Suprapubic skin (tissue), 4 donors: ENCODE measurements around the gene MTF2. TPM values are rescaled to one million over a fixed set of nuclear protein-coding genes. Genes with fewer than 3 reads are reported as not detected.

ENCODE experiments used
- DNase-seq, 2 donors: peaks; one replicate each; pipeline ENCODE4 v3.0.0-alpha.2; 2019; ENCODE audit warnings: low spot score in 2 of 2
- H3K27ac ChIP-seq: fragments of 200-600 bp; sonication (generic); one replicate; pipeline ENCODE4 v1.5.1; 2019
- H3K27me3 ChIP-seq: fragments of 200-600 bp; sonication (generic); one replicate; pipeline ENCODE4 v1.5.1; 2019
- H3K36me3 ChIP-seq: fragments of 200-600 bp; sonication (generic); one replicate; pipeline ENCODE4 v1.5.1; 2019
- H3K4me1 ChIP-seq: fragments of 200-600 bp; sonication (generic); one replicate; pipeline ENCODE4 v1.5.1; 2019
- H3K4me3 ChIP-seq: fragments of 200-600 bp; sonication (generic); one replicate; pipeline ENCODE4 v1.5.1; 2019; ENCODE audit warnings: mild to moderate bottlenecking
- H3K9me3 ChIP-seq: fragments of 200-600 bp; sonication (generic); one replicate; pipeline ENCODE4 v1.5.1; 2019
- EP300 ChIP-seq: sonication (generic); formaldehyde crosslinking; IDR thresholded peaks from one replicate; pipeline ENCODE4 v1.6.1; 2017; ENCODE audit warnings: antibody characterized with exemption
- POLR2A ChIP-seq, 2 donors: fragments of 450-650 bp; IDR thresholded peaks; one replicate each; pipeline ENCODE4 v1.6.1; 2017; ENCODE audit warnings: antibody characterized with exemption in 2 of 2, mild to moderate bottlenecking in 2 of 2, moderate library complexity in 2 of 2
- POLR2AphosphoS5 ChIP-seq, 3 donors: sonication (generic); formaldehyde crosslinking; IDR thresholded peaks; one replicate each; pipeline ENCODE4 v1.6.1; 2017; ENCODE audit warnings: antibody characterized with exemption in 3 of 3
- WGBS: methylation state at CpG from one replicate; pipeline ENCODE4 v1.1.5; 2018; 5-methylcytosine and 5-hydroxymethylcytosine counted together
- total RNA-seq, 4 donors: library from RNA; depleted of rRNA; stranded (reverse); fragments of >200 nt; gene quantifications; one replicate each; pipeline ENCODE4 v1.1.0, GENCODE V29; 2016
- TF ChIP-seq, protein P1 (sequence below), 2 donors: fragments of 200-600 bp in 1 of 2; fragments of 450-650 bp in 1 of 2; sonication (generic) in 1 of 2; IDR thresholded peaks; one replicate each; pipeline ENCODE4 v1.5.1; 2016 to 2019; ENCODE audit warnings: antibody characterized with exemption in 2 of 2, mild to moderate bottlenecking in 1 of 2, moderate library complexity in 1 of 2

The MTF2 gene
- total RNA-seq, 4 donors from 2014 or later: 7.9 to 35.3 (median 16.0) TPM

DNA sequence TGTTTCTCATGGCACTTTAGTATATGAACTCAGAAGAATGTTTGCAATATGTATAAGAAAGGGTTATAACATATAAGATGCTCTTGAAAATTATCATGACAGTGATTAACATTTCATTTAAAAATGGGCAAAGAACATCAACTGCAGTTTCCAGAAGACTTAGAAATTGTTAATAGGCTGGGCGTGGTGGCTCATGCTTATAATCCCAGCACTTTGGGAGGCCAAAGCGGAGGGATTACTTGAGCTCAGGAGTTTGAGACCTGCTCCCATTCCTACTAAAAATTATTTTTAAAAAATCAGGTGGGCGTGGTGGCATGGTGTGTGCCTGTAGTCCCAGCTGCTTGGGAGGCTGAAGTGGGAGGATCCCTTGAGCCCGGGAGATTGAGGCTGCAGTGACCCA lies 23.1 kb downstream of the MTF2 start:
- Histone ChIP-seq H3K4me1 (no peaks in the 10 kb centered on the region), H3K36me3 (peaks cover 8% of the 10 kb centered on the region)
- 91% methylated on average over 4 of the region's 4 CpGs for WGBS

DNA sequence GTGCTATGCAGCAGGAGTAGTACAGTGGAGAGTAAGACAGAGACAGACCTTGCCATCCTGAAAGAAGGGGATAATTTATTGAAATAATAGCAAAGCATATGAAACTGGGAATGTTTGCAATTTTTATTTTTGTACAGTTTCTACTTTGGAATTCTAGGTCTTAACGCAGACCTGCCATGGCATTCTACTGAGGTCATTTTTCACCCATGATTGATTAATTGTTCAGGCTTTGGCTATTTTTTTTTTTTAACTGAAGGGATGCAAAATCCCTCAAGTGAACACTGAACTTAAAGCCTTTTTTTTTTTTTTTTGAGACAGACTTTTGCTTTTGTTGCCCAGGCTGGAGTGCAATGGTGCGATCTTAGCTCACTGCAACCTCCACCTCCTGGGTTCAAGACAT lies 27.1 kb downstream of the MTF2 start:
- no peak for DNase-seq
- no peaks in the 10 kb centered on the region for H3K27me3 ChIP-seq
- no peaks in the 10 kb centered on the region for H3K4me1 ChIP-seq
- WGBS: 93% methylated on average over 2 of the region's 2 CpGs
- no peak overlapping the region for H3K4me3 ChIP-seq
- H3K36me3 ChIP-seq: peaks cover 11% of the 10 kb centered on the region
- no peaks in the 10 kb centered on the region for H3K9me3 ChIP-seq
- TF ChIP-seq, protein P1, sequence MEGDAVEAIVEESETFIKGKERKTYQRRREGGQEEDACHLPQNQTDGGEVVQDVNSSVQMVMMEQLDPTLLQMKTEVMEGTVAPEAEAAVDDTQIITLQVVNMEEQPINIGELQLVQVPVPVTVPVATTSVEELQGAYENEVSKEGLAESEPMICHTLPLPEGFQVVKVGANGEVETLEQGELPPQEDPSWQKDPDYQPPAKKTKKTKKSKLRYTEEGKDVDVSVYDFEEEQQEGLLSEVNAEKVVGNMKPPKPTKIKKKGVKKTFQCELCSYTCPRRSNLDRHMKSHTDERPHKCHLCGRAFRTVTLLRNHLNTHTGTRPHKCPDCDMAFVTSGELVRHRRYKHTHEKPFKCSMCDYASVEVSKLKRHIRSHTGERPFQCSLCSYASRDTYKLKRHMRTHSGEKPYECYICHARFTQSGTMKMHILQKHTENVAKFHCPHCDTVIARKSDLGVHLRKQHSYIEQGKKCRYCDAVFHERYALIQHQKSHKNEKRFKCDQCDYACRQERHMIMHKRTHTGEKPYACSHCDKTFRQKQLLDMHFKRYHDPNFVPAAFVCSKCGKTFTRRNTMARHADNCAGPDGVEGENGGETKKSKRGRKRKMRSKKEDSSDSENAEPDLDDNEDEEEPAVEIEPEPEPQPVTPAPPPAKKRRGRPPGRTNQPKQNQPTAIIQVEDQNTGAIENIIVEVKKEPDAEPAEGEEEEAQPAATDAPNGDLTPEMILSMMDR (IDR thresholded peaks at IDR 0.05): no peak
- TF ChIP-seq EP300: no peak
- no peak for TF ChIP-seq POLR2AphosphoS5 (IDR thresholded peaks at IDR 0.05)
- no peak for TF ChIP-seq POLR2A (IDR thresholded peaks at IDR 0.05)
- H3K27ac ChIP-seq: no peak overlapping the region

More for the DNA sequence above, 23.1 kb downstream of the MTF2 start:
- no peak for TF ChIP-seq EP300
- no peak for TF ChIP-seq POLR2AphosphoS5 (IDR thresholded peaks at IDR 0.05)
- TF ChIP-seq, protein P1 (IDR thresholded peaks at IDR 0.05): no peak
- no peak for TF ChIP-seq POLR2A (IDR thresholded peaks at IDR 0.05)
- no peak overlapping the region for H3K4me3 ChIP-seq
- no peaks in the 10 kb centered on the region for H3K27me3 ChIP-seq
- H3K27ac ChIP-seq: no peak overlapping the region
- no peaks in the 10 kb centered on the region for H3K9me3 ChIP-seq
- no peak for DNase-seq

DNA sequence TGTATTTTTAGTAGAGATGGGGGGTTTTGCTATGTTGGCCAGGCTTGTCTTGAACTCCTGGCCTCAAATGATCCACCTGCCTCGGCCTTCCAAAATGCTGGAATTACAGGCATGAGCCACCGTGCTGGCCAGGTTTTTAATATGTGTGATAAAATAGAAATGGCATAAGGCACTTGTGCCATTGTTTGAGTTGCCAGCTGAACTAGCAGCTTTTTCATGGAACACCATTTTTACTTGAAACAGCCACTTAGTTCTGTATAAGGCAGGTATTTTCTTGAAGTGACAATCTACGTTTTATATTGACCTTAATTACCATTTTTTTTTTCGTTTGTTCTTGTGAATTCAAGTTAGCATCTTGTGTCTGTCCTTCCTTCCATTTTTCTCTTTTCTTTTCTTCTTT lies 28.3 kb downstream of the MTF2 start:
- H3K27me3 ChIP-seq: no peaks in the 10 kb centered on the region
- H3K9me3 ChIP-seq: no peaks in the 10 kb centered on the region
- 94% methylated on average over 4 of the region's 4 CpGs for WGBS
- H3K36me3 ChIP-seq: peaks cover 11% of the 10 kb centered on the region
- TF ChIP-seq POLR2A (IDR thresholded peaks at IDR 0.05): no peak
- TF ChIP-seq, protein P1 (IDR thresholded peaks at IDR 0.05): no peak
- no peak for TF ChIP-seq EP300
- TF ChIP-seq POLR2AphosphoS5 (IDR thresholded peaks at IDR 0.05): no peak
- H3K27ac ChIP-seq: no peak overlapping the region
- no peak overlapping the region for H3K4me3 ChIP-seq
- H3K4me1 ChIP-seq: no peaks in the 10 kb centered on the region
- no peak for DNase-seq

DNA sequence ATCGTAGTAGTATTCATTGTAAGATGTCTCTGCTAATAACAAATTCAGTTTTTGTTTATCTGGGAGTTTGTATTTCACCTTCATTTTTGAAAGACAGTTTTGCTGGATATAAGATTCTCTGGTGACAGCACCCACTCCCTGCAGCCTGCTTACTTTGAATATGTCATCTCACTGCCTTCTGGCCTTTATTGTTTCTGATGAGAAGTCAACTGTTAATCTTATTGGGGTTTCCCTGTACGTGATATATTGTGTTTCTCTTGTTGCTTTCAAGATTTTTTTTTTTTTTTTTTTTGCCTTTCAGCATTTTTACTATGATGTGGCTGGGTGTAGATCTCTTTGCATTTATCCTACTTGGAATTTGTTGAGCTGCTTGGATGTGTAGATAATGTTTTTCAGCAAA lies 29.3 kb downstream of the MTF2 start:
- Histone ChIP-seq H3K4me1 (no peaks in the 10 kb centered on the region), H3K27me3 (no peaks in the 10 kb centered on the region), H3K36me3 (peaks cover 11% of the 10 kb centered on the region), H3K27ac (no peak overlapping the region), H3K4me3 (no peak overlapping the region), H3K9me3 (no peaks in the 10 kb centered on the region)
- 98% methylated on average over 2 of the region's 2 CpGs for WGBS
- TF ChIP-seq POLR2A (IDR thresholded peaks at IDR 0.05) (no peak), EP300 (no peak), POLR2AphosphoS5 (IDR thresholded peaks at IDR 0.05) (no peak)
- TF ChIP-seq, protein P1 (IDR thresholded peaks at IDR 0.05): no peak
- no peak for DNase-seq

DNA sequence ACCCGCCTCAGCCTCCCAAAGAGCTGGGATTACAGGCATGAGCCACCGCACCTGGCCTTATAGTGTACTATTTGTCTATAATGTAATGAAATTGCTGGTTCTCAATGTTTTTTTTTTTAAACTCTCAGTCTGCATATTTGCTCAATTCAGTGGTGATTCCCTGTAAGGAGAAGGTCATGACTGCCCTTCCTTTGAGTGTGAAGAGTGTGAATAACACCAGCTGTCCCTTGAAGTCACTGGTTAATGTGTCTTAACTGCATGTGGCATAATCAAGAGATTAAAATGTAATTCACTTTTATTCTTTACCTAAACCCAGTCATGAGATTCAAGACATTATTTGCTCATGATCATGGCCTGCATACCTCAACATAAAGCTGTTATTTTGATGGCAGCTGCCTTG lies 30.5 kb downstream of the MTF2 start:
- H3K9me3 ChIP-seq: no peaks in the 10 kb centered on the region
- no peak overlapping the region for H3K27ac ChIP-seq
- DNase-seq: no peak
- no peak overlapping the region for H3K4me3 ChIP-seq
- WGBS: 98% methylated on average over 2 of the region's 2 CpGs
- H3K27me3 ChIP-seq: no peaks in the 10 kb centered on the region
- peaks cover 5% of the 10 kb centered on the region for H3K36me3 ChIP-seq
- TF ChIP-seq, protein P1 (IDR thresholded peaks at IDR 0.05): no peak
- no peaks in the 10 kb centered on the region for H3K4me1 ChIP-seq
